Peyer's patch (tissue), 4 donors: ENCODE results near the gene CCDC122. TPM values are rescaled to one million over a fixed set of nuclear protein-coding genes. Genes with fewer than 3 reads are reported as not detected.

Source experiments
- DNase-seq, 3 donors: peaks; one replicate each; pipeline ENCODE4 v3.0.0-alpha.2; 2017 to 2019
- H3K27ac ChIP-seq, 4 donors: fragments of 200-600 bp; sonication (generic); one replicate each; pipeline ENCODE4 v1.5.1; 2016 to 2019
- H3K27me3 ChIP-seq, 2 donors: fragments of 200-600 bp; sonication (generic); one replicate each; pipeline ENCODE4 v1.5.1; 2019
- H3K36me3 ChIP-seq, 3 donors: fragments of 200-600 bp; sonication (generic); one replicate each; pipeline ENCODE4 v1.5.1; 2016 to 2019
- H3K4me1 ChIP-seq, 4 donors: fragments of 200-600 bp; sonication (generic); one replicate each; pipeline ENCODE4 v1.5.1; 2016 to 2019
- H3K4me3 ChIP-seq, 4 donors: fragments of 200-600 bp; sonication (generic); 1 replicate in 3 of 4; 2 replicates in 1 of 4; pipeline ENCODE4 v1.5.1; 2016 to 2019; ENCODE audit warnings: mild to moderate bottlenecking in 1 of 4
- H3K9me3 ChIP-seq, 4 donors: fragments of 200-600 bp; sonication (generic); one replicate each; pipeline ENCODE4 v1.5.1; 2016 to 2019; ENCODE audit warnings: mild to moderate bottlenecking in 1 of 4
- CTCF ChIP-seq, 6 experiments: fragments of 450-650 bp in 4 of 6; fragments of 200-600 bp in 2 of 6; sonication (generic) in 1 of 6; IDR thresholded peaks; one replicate each; pipeline ENCODE4 v1.5.1; 2017 to 2019; ENCODE audit warnings: antibody characterized with exemption in 6 of 6, mild to moderate bottlenecking in 3 of 6, moderate library complexity in 1 of 6
- POLR2A ChIP-seq, 2 donors: fragments of 450-650 bp; IDR thresholded peaks; one replicate each; pipeline ENCODE4 v1.5.1; 2017; ENCODE audit warnings: antibody characterized with exemption in 2 of 2, mild to moderate bottlenecking in 2 of 2, moderate library complexity in 2 of 2
- total RNA-seq, 4 donors: library from RNA; depleted of rRNA; stranded (reverse); fragments of >200 nt; gene quantifications; one replicate each; pipeline ENCODE4 v1.1.0, GENCODE V29; 2016

The CCDC122 gene
- total RNA-seq, 4 donors from 2014 or later, result 2.5 to 6.7 (median 4.4) TPM

- DNase-seq, result no peak
- Histone ChIP-seq H3K27ac (no peak overlapping the region), H3K9me3 (no peaks in the 10 kb centered on the region), H3K36me3 (no peaks in the 10 kb centered on the region), H3K4me1 (peaks cover 0 to 13% (median 7%) of the 10 kb centered on the region in 4 donors), H3K4me3 (no peak overlapping the region), H3K27me3 (no peaks in the 10 kb centered on the region)
- no peak for TF ChIP-seq POLR2A (IDR thresholded peaks at IDR 0.05)
- TF ChIP-seq CTCF (IDR thresholded peaks at IDR 0.05), result no peak
Observed at GRCh38 chr13:43881580-43881979, 2.0 kb upstream of the CCDC122 start.

- TF ChIP-seq CTCF (IDR thresholded peaks at IDR 0.05) (no peak), POLR2A (IDR thresholded peaks at IDR 0.05) (no peak)
- H3K36me3 ChIP-seq, result no peaks in the 10 kb centered on the region
- no peak for DNase-seq
- H3K27me3 ChIP-seq, result no peaks in the 10 kb centered on the region
- peak overlapping the region in 1 of 4 donors; percentile 83 for H3K4me3 ChIP-seq
- no peaks in the 10 kb centered on the region for H3K9me3 ChIP-seq
- peaks cover 0 to 13% (median 7%) of the 10 kb centered on the region in 4 donors for H3K4me1 ChIP-seq
- H3K27ac ChIP-seq, result no peak overlapping the region
Observed at GRCh38 chr13:43880926-43881325, 1.4 kb upstream of the CCDC122 start.

- Histone ChIP-seq H3K4me3 (peak overlapping the region; percentile 76 to 92 (median 80)), H3K9me3 (no peaks in the 10 kb centered on the region), H3K4me1 (peaks cover 0 to 13% (median 7%) of the 10 kb centered on the region in 4 donors), H3K36me3 (no peaks in the 10 kb centered on the region), H3K27ac (peak overlapping the region; percentile 86 to 98 (median 96)), H3K27me3 (no peaks in the 10 kb centered on the region)
- TF ChIP-seq POLR2A (IDR thresholded peaks at IDR 0.05) (no peak), CTCF (IDR thresholded peaks at IDR 0.05) (peak in 1 of 6 experiments; percentile 6)
- no peak for DNase-seq
Observed at GRCh38 chr13:43880214-43880855, 795 bp upstream of the CCDC122 start.

DNA sequence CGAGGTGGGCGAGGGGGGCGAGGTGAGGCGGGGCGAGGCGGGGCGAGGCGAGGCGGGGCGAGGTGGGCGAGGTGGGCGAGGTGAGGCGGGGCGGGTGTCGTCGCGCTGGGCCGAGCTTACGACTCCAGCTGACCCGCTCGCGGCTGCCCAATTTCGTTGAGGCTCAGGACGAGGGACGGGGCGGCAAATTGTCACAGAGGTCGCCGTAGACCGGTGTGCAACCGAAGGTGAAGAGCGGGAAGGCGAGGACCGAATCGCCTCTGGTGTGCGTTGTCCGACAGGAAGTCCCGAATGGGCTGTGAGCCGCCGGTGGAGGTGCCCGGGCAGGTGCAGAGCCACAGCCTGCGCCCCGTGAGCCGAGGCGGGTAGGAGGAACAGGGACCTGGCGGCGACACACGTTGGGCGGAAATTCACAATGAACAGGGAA, 228 bp upstream of the CCDC122 start, which contains the start of gene LACC1:
Gene LACC1 (plus strand): TSS at position 150 of the 427 bp plus-strand sequence. CDS start 1,082 bp downstream, outside the sequence.
- Histone ChIP-seq H3K9me3 (no peaks in the 10 kb centered on the region), H3K27me3 (no peaks in the 10 kb centered on the region), H3K4me3 (peak within 1 kb of the TSS; percentile 76 to 92 (median 80)), H3K36me3 (no peaks in the 10 kb centered on the region), H3K4me1 (peaks cover 0 to 13% (median 7%) of the 10 kb centered on the region in 4 donors), H3K27ac (peak within 1 kb of the TSS; percentile 86 to 98 (median 96))
- TF ChIP-seq CTCF (IDR thresholded peaks at IDR 0.05) (no peak), POLR2A (IDR thresholded peaks at IDR 0.05) (no peak)
- peak in 2 of 3 donors; percentile 62 to 73 for DNase-seq

GRCh38 chr13:43877766-43878165, 1.8 kb downstream of the CCDC122 start:
- H3K9me3 ChIP-seq, result no peaks in the 10 kb centered on the region
- H3K27me3 ChIP-seq, result no peaks in the 10 kb centered on the region
- H3K4me1 ChIP-seq, result peaks cover 0 to 13% (median 7%) of the 10 kb centered on the region in 4 donors
- TF ChIP-seq CTCF (IDR thresholded peaks at IDR 0.05) (no peak), POLR2A (IDR thresholded peaks at IDR 0.05) (no peak)
- no peak overlapping the region for H3K4me3 ChIP-seq
- no peak overlapping the region for H3K27ac ChIP-seq
- no peaks in the 10 kb centered on the region for H3K36me3 ChIP-seq
- no peak for DNase-seq
